GM19395 (cell line): Measurements from ENCODE around the gene MSX2.

Source experiments
- ATAC-seq: cut with Tn5 transposase; IDR thresholded peaks from one replicate; pipeline ENCODE4 v1.9.1; 2021; ENCODE audit warnings: mild to moderate bottlenecking, moderate library complexity; ENCODE audit not compliant: unreplicated experiment

MSX2 gene

DNA sequence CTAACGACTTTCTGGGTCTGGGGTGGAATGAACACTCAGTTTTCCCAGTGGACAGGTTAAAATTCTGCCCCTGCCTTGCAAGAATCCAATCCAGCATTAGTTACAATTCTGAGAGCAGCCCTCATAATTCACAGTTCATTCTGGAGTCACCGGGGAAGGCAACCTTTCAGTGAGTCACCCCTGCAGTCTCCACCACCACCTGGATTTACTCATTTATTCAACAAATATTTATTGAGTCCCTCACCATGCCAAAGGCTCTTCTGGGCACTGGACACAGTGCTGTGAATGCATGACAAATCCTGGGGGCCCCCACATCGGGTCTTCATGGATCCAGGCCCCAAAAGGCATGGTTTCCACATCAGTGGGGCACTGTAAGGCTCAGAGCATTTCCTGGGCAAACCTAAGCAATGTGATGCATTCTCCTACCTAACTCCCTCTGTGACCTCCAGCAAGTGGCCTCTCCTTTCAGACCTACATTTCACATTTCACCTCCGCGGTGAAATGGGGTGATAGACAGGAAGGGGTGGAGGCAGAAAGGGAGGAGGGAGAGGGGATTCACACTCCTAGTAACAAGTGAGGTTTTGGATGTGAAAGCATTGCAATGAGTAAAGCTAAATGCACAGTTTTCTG, 6.4 kb upstream of the MSX2 start:
- ATAC-seq: no peak

DNA sequence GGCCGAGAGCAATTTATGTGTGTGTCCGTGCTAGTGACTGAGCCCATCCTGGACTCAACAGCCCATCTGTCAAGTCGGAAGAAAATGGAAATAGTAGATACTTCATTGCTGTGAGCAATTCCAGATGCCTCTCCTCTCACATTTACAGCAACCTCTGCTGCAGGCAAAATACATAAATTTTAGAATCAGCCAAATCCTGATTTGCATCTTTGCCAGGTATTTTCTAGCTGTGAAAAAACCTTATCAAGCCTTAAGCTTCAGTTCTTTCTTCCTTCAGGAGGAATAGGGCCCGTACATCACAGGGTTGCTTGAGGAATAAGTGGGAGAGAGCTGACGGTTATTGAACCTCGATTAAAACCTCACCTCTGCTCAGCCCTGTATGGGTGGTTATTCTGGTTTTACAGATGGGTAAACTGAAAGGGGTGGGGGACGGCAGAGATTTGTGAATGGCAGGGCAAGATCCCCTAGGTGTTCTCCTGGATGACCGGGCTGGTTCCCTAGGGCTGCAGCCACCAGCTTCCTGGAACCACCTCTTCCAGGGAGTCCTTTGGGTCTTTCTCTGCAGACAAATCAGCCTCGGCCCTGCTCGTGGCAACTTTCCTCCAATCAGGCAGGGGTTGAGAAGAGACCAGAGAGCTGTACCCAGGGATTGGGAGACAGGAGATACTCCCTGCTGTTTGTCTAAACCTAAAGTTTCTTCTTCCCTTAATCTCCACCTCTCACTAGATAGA, 5.3 kb upstream of the MSX2 start:
- no peak for ATAC-seq

GRCh38 chr5:174719793-174720611, 4.4 kb upstream of the MSX2 start:
- no peak for ATAC-seq

GRCh38 chr5:174720612-174721529, 3.5 kb upstream of the MSX2 start:
- no peak for ATAC-seq

GRCh38 chr5:174721530-174722432, 2.6 kb upstream of the MSX2 start:
- ATAC-seq: no peak

- no peak for ATAC-seq
Observed at GRCh38 chr5:174722500-174722899, 1.9 kb upstream of the MSX2 start.

- no peak for ATAC-seq
Observed at GRCh38 chr5:174723315-174723978, 935 bp upstream of the MSX2 start.

DNA sequence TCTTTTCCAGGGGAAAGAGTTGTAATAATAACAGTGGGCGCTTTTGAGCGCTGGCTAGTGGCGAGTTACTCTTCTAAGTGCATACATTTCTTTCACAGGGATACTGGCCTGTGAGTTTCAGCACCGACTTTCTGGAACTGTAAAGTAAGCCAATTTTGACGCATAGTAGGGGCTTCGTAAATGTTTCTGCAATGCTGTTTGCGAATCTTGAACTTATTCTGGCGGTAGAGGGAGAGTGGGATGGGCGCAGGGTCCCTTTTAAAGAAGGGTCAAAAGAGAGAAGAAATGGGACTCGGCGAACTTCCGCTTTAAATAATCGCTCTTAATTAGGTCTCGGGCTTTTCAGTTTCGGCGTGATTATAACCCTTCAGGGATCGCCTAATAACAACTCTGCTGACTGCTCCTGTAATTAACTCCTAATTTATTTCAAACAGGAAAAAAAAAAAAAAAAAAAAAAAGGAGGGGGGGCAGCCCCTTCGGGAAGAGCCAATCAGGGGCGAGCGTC, 351 bp upstream of the MSX2 start:
- no peak for ATAC-seq

GRCh38 chr5:174725261-174725990, 1.0 kb downstream of the MSX2 start:
- ATAC-seq: no peak

DNA sequence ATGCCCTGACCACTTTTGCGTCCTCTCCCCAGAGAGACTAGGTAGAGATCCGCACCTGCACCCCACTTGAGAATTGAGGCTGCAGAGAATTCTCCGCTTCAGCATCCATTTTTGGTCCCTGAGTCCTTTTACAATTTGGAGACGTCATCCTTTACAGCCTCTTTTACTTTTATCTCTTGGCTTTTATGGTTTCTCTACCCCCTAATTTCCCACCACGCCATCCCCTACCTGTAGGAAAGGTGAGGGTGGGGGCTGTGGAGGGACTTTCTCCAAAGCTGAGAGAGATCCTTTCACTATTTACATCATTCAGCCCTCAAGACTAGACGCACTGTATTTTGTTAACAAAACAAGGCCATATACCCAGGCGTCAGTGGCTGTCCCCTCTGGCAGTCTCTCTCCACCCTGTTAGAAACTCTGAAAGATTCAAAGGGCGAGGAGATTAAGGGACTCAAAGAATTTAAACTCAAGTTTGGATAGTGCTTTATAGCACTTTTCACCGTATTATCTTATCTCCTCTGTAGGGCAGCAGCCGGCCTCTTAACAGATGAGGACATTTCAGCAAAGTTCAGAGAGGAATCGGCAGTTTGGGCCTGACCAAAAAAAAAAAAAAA, 1.7 kb downstream of the MSX2 start:
- ATAC-seq: no peak

GRCh38 chr5:174726916-174727793, 2.8 kb downstream of the MSX2 start:
- no peak for ATAC-seq

- ATAC-seq: no peak
Observed at GRCh38 chr5:174727794-174728680, 3.7 kb downstream of the MSX2 start.

DNA sequence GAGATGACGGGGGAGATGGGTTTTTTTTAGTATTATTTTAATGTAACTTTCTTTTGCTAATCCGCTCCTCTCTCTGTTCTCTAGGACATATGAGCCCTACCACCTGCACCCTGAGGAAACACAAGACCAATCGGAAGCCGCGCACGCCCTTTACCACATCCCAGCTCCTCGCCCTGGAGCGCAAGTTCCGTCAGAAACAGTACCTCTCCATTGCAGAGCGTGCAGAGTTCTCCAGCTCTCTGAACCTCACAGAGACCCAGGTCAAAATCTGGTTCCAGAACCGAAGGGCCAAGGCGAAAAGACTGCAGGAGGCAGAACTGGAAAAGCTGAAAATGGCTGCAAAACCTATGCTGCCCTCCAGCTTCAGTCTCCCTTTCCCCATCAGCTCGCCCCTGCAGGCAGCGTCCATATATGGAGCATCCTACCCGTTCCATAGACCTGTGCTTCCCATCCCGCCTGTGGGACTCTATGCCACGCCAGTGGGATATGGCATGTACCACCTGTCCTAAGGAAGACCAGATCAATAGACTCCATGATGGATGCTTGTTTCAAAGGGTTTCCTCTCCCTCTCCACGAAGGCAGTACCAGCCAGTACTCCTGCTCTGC, 4.8 kb downstream of the MSX2 start:
- ATAC-seq: no peak

- ATAC-seq: no peak
Observed at GRCh38 chr5:174731214-174732035, 7.0 kb downstream of the MSX2 start.
